GM23338 (cell line): ENCODE data around the gene GCDH. TPM values are rescaled to one million over a fixed set of nuclear protein-coding genes. Genes with fewer than 3 reads are reported as not detected.
"Not testable (repeated sequence)": the region's sequence is repeated elsewhere in the genome, so short reads cannot be mapped to it uniquely, and the experiment has no call there.

Source experiments
- ATAC-seq: fragments of 200-7000 bp; cut with Tn5 transposase; 3 replicates; pipeline ENCODE4 v1.9.1; 2020
- DNase-seq: peaks from one replicate; pipeline ENCODE4 v3.0.0-alpha.2; 2015; ENCODE audit warnings: low spot score
- H2AFZ ChIP-seq: fragments of 200-600 bp; sonication (generic); 2 replicates; pipeline ENCODE4 v1.8.0; 2016; ENCODE audit warnings: antibody characterized with exemption, mild to moderate bottlenecking, moderate library complexity
- H3F3A ChIP-seq: fragments of 200-600 bp; sonication (generic); replicated peaks from 2 replicates; pipeline ENCODE4 v1.8.0; 2017; ENCODE audit warnings: antibody characterized with exemption, mixed run types, low read depth
- H3K27ac ChIP-seq: fragments of 200-600 bp; sonication (generic); 2 replicates; pipeline ENCODE4 v1.6.1; 2016; ENCODE audit warnings: low read depth
- H3K27me3 ChIP-seq: fragments of 200-600 bp; sonication (generic); 2 replicates; pipeline ENCODE4 v1.8.0; 2016; ENCODE audit warnings: mild to moderate bottlenecking, mixed run types, moderate library complexity; ENCODE audit not compliant: insufficient read depth
- H3K36me3 ChIP-seq: fragments of 200-600 bp; sonication (generic); 2 replicates; pipeline ENCODE4 v1.8.0; 2016; ENCODE audit warnings: mild to moderate bottlenecking; ENCODE audit not compliant: insufficient read depth
- H3K4me1 ChIP-seq: fragments of 200-600 bp; sonication (generic); 2 replicates; pipeline ENCODE4 v1.8.0; 2016; ENCODE audit warnings: mild to moderate bottlenecking, moderate library complexity; ENCODE audit not compliant: insufficient read depth
- H3K4me2 ChIP-seq: fragments of 200-600 bp; sonication (generic); 2 replicates; pipeline ENCODE4 v1.7.1; 2017; ENCODE audit warnings: mixed run types
- H3K4me3 ChIP-seq: fragments of 200-600 bp; sonication (generic); 2 replicates; pipeline ENCODE4 v1.6.1; 2016; ENCODE audit warnings: mixed run types
- H3K79me2 ChIP-seq: fragments of 200-600 bp; sonication (generic); replicated peaks from 2 replicates; pipeline ENCODE4 v1.8.0; 2017; ENCODE audit warnings: mild to moderate bottlenecking; ENCODE audit not compliant: insufficient read depth
- H3K9me2 ChIP-seq: fragments of 200-600 bp; sonication (generic); 2 replicates; pipeline ENCODE4 v1.8.0; 2017; ENCODE audit not compliant: insufficient read depth
- H4K20me1 ChIP-seq: fragments of 200-600 bp; sonication (generic); replicated peaks from 2 replicates; pipeline ENCODE4 v1.8.0; 2017; ENCODE audit warnings: mild to moderate bottlenecking; ENCODE audit not compliant: insufficient read depth
- H3K27ac Mint-ChIP-seq: 2 replicates; pipeline ENCODE4 v1.8.0; 2020; ENCODE audit warnings: inconsistent platforms, mild to moderate bottlenecking, moderate library complexity, mixed read lengths
- H3K27me3 Mint-ChIP-seq: 3 replicates; pipeline ENCODE4 v1.8.0; 2022; ENCODE audit warnings: low read depth, mild to moderate bottlenecking, moderate library complexity, mixed read lengths, inconsistent platforms; ENCODE audit not compliant: insufficient read depth, poor library complexity
- H3K36me3 Mint-ChIP-seq: 3 replicates; pipeline ENCODE4 v1.8.0; 2021; ENCODE audit warnings: low read depth, mild to moderate bottlenecking, inconsistent platforms, moderate library complexity, mixed read lengths
- H3K4me1 Mint-ChIP-seq: 3 replicates; pipeline ENCODE4 v1.8.0; 2020; ENCODE audit warnings: mild to moderate bottlenecking, inconsistent platforms, mixed read lengths
- H3K4me3 Mint-ChIP-seq: 3 replicates; pipeline ENCODE4 v1.8.0; 2021; ENCODE audit warnings: moderate library complexity, mild to moderate bottlenecking, inconsistent platforms, mixed read lengths
- H3K9me3 Mint-ChIP-seq: 3 replicates; pipeline ENCODE4 v1.8.0; 2020; ENCODE audit warnings: moderate library complexity, mild to moderate bottlenecking, inconsistent platforms, mixed read lengths
- CREB1 ChIP-seq: fragments of 250-450 bp; sonication (Bioruptor Pico); IDR thresholded peaks from 2 replicates; pipeline ENCODE4 v1.5.0; 2020; ENCODE audit warnings: low read depth, mild to moderate bottlenecking, moderate library complexity
- CTCF ChIP-seq, 2 experiments: fragments of 200-600 bp in 1 of 2; sonication (generic) in 1 of 2; conservative IDR thresholded peaks; 2 replicates each; pipeline versions ENCODE4 v1.5.1 to v1.6.1; 2016 to 2017; ENCODE audit warnings: antibody characterized with exemption in 2 of 2, low read depth in 2 of 2, mild to moderate bottlenecking in 2 of 2, moderate library complexity in 1 of 2
- ETS1 ChIP-seq: IDR thresholded peaks from 2 replicates; pipeline ENCODE4 v1.6.1; 2016; ENCODE audit warnings: antibody characterized with exemption
- EZH2 ChIP-seq: fragments of 200-600 bp; sonication (generic); IDR thresholded peaks from one replicate; pipeline ENCODE4 v1.8.0; 2017; ENCODE audit warnings: antibody characterized with exemption, mild to moderate bottlenecking, low read depth; ENCODE audit not compliant: unreplicated experiment
- EZH2phosphoT487 ChIP-seq: fragments of 200-600 bp; sonication (generic); IDR thresholded peaks from one replicate; pipeline ENCODE4 v1.8.1; 2018; ENCODE audit warnings: antibody characterized with exemption; ENCODE audit not compliant: unreplicated experiment
- JUNB ChIP-seq: IDR thresholded peaks from one replicate; pipeline ENCODE4 v1.6.1; 2016; ENCODE audit warnings: antibody characterized with exemption; ENCODE audit not compliant: unreplicated experiment
- NANOG ChIP-seq: IDR thresholded peaks from 2 replicates; pipeline ENCODE4 v1.6.1; 2016; ENCODE audit warnings: antibody characterized with exemption, borderline replicate concordance
- POLR2AphosphoS5 ChIP-seq: IDR thresholded peaks from 2 replicates; pipeline ENCODE4 v1.6.1; 2016; ENCODE audit warnings: antibody characterized with exemption, low read depth
- STAT1 ChIP-seq: IDR thresholded peaks from one replicate; pipeline ENCODE4 v1.6.1; 2016; ENCODE audit warnings: antibody characterized with exemption; ENCODE audit not compliant: unreplicated experiment
- ZNF114 ChIP-seq: fragments of 250-450 bp; sonication (Bioruptor Pico); IDR thresholded peaks from 2 replicates; pipeline ENCODE4 v1.5.0; 2020; ENCODE audit warnings: mild to moderate bottlenecking, moderate library complexity
- ZNF331 ChIP-seq: fragments of 250-450 bp; sonication (Bioruptor Pico); IDR thresholded peaks from 2 replicates; pipeline ENCODE4 v1.5.0; 2020; ENCODE audit warnings: low read depth, mild to moderate bottlenecking, moderate library complexity
- ZNF462 ChIP-seq: fragments of 250-450 bp; sonication (Bioruptor Pico); IDR thresholded peaks from 2 replicates; pipeline ENCODE4 v1.5.0; 2020; ENCODE audit warnings: mild to moderate bottlenecking, moderate library complexity
- polyA plus RNA-seq: library from polyadenylated mRNA; unstranded; fragments of >200 nt; fragmentation: Nextera tagmentation; extraction: Ambion mirVana; gene quantifications from 2 replicates; pipeline ENCODE4 v1.2.1, GENCODE V29; 2016
- total RNA-seq: library from RNA; depleted of rRNA; stranded (reverse); fragments of >200 nt; shearing (Covaris generic); gene quantifications from 2 replicates; pipeline ENCODE4 v1.2.3, GENCODE V29; 2014

The GCDH gene
- total and polyA plus RNA-seq, 2 experiments from 2014 or later = 54.1 to 99.8 TPM

- not testable (repeated sequence) for H2AFZ ChIP-seq, DNase-seq, ATAC-seq, H3K36me3 ChIP-seq, H4K20me1 ChIP-seq, H3K4me1 ChIP-seq, H3K27ac ChIP-seq, H3K9me3 Mint-ChIP-seq, H3K9me2 ChIP-seq
- Histone ChIP-seq H3K4me3 (peak overlapping the region; percentile 24), H3K79me2 (peaks cover 15% of the 10 kb centered on the region), H3F3A (peaks cover 11% of the 10 kb centered on the region), H3K4me2 (peak overlapping the region; percentile 0; the same call in 1 of the 2 replicates), H3K27me3 (peaks cover 14% of the 10 kb centered on the region)
- Mint-ChIP-seq H3K4me1 (peaks cover 11% of the 10 kb centered on the region), H3K27ac (peak overlapping the region; percentile 99), H3K4me3 (peak overlapping the region; percentile 100), H3K36me3 (peaks cover 28% of the 10 kb centered on the region), H3K27me3 (peaks cover 31% of the 10 kb centered on the region)
Observed at GRCh38 chr19:12890299-12890786, 617 bp upstream of the GCDH start.

GRCh38 chr19:12891553-12892021 lies 627 bp downstream of the GCDH start:
- ATAC-seq (peak; percentile 7; the same call in 2 of the 3 replicates), DNase-seq (peak; percentile 50)
- peaks cover 6% of the 10 kb centered on the region; the same call in 1 of the 2 replicates for H3K4me1 ChIP-seq
- H3K4me1 Mint-ChIP-seq = peaks cover 6% of the 10 kb centered on the region
- peaks cover 9% of the 10 kb centered on the region for H3F3A ChIP-seq
- peak overlapping the region; percentile 100 for H3K4me3 Mint-ChIP-seq
- H3K4me3 ChIP-seq = peak overlapping the region; percentile 64
- no peaks in the 10 kb centered on the region; the same call in 2 of the 3 replicates for H3K9me3 Mint-ChIP-seq
- no peaks in the 10 kb centered on the region for H3K9me2 ChIP-seq
- no peak overlapping the region for H3K27ac ChIP-seq
- peaks cover 35% of the 10 kb centered on the region for H3K36me3 Mint-ChIP-seq
- H2AFZ ChIP-seq = no peak overlapping the region
- peaks cover 10% of the 10 kb centered on the region for H3K36me3 ChIP-seq
- H3K79me2 ChIP-seq = peaks cover 15% of the 10 kb centered on the region
- peaks cover 26% of the 10 kb centered on the region for H3K27me3 Mint-ChIP-seq
- peaks cover 9% of the 10 kb centered on the region for H3K27me3 ChIP-seq
- peaks cover 7% of the 10 kb centered on the region for H4K20me1 ChIP-seq
- peak overlapping the region; percentile 97 for H3K4me2 ChIP-seq
- peak overlapping the region; percentile 99 for H3K27ac Mint-ChIP-seq
- TF ChIP-seq STAT1 (no peak), CTCF (conservative IDR thresholded peaks at IDR 0.05; ENCODE audit: low read depth in 2 of 2) (no peak), POLR2AphosphoS5 (no peak), JUNB (no peak), CREB1 (CRISPR knock-in tag) (no peak), ETS1 (no peak), EZH2 (no peak), NANOG (no peak), ZNF462 (CRISPR knock-in tag) (no peak), ZNF114 (CRISPR knock-in tag) (no peak), ZNF331 (CRISPR knock-in tag) (no peak), EZH2phosphoT487 (no peak)
